NB4 (cell line): ENCODE data around the gene PPP1R3F.

Experiments used
- MYC ChIP-seq: IDR thresholded peaks from 2 replicates; pipeline ENCODE4 v1.6.1; 2011; ENCODE audit warnings: low read depth, low read length
- POLR2A ChIP-seq: IDR thresholded peaks from 2 replicates; pipeline ENCODE4 v1.6.1; 2011; ENCODE audit warnings: mild to moderate bottlenecking; ENCODE audit not compliant: insufficient read length; ENCODE audit errors: extremely low read depth
- TF ChIP-seq, protein P1 (sequence below): IDR thresholded peaks from one replicate; pipeline ENCODE4 v1.5.1; 2012; ENCODE audit warnings: low read depth, low read length
- TF ChIP-seq, protein P2 (sequence below): IDR thresholded peaks from 2 replicates; pipeline ENCODE4 v1.6.1; 2011; ENCODE audit warnings: low read depth, low read length

DNA sequence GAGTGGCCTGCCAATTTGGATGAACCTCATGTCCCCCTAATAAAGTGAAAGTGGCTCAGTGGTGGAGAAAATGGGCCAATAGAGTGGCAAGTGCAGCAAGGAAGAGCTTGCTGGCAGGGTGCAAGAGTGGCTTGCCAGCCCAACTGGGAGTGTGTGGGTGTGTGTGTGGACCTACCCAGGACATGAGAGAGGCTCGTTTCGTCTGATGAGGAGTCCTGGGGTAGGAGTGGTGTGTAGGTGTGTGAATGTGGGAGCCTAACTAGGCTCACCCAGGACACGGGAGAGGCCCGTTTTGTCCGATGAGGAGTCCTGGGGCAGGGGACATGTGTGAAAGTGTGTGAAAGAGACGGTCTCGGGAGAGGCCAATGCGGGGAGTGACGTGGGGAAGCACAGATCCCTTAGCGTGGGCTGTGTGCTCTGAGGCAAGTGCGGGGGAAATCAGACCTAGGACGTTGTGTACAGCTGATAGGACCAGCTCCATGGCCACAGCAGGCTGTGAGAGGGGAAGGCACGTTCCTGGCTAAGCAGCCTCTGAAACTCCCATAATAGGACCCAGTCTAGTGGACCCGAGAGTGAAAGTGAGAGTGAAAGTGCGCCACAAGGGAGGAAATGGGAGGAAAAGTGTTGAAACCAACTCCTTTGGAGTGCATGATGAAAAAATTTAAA lies 39.1 kb downstream of the PPP1R3F start:
- TF ChIP-seq POLR2A (no peak), MYC (no peak)
- TF ChIP-seq, protein P1, sequence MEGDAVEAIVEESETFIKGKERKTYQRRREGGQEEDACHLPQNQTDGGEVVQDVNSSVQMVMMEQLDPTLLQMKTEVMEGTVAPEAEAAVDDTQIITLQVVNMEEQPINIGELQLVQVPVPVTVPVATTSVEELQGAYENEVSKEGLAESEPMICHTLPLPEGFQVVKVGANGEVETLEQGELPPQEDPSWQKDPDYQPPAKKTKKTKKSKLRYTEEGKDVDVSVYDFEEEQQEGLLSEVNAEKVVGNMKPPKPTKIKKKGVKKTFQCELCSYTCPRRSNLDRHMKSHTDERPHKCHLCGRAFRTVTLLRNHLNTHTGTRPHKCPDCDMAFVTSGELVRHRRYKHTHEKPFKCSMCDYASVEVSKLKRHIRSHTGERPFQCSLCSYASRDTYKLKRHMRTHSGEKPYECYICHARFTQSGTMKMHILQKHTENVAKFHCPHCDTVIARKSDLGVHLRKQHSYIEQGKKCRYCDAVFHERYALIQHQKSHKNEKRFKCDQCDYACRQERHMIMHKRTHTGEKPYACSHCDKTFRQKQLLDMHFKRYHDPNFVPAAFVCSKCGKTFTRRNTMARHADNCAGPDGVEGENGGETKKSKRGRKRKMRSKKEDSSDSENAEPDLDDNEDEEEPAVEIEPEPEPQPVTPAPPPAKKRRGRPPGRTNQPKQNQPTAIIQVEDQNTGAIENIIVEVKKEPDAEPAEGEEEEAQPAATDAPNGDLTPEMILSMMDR = no peak
- TF ChIP-seq, protein P2, sequence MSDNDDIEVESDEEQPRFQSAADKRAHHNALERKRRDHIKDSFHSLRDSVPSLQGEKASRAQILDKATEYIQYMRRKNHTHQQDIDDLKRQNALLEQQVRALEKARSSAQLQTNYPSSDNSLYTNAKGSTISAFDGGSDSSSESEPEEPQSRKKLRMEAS = no peak
